Neural crest cell (in vitro differentiated cells): ENCODE results near the gene NBPF3. TPM values are rescaled to one million over a fixed set of nuclear protein-coding genes. Genes with fewer than 3 reads are reported as not detected.

Source experiments
- DNase-seq: peaks from one replicate; pipeline ENCODE4 v3.0.0; 2021; ENCODE audit warnings: low read depth, mixed read lengths, low spot score
- H3K27ac Mint-ChIP-seq: one replicate; pipeline ENCODE4 v1.8.0; 2021; ENCODE audit warnings: mild to moderate bottlenecking, mixed read lengths; ENCODE audit not compliant: unreplicated experiment
- H3K27me3 Mint-ChIP-seq: 2 replicates; pipeline ENCODE4 v1.8.0; 2021; ENCODE audit warnings: low read depth, mild to moderate bottlenecking, mixed read lengths
- H3K36me3 Mint-ChIP-seq: 2 replicates; pipeline ENCODE4 v1.8.0; 2021; ENCODE audit warnings: low read depth, mild to moderate bottlenecking, mixed read lengths
- H3K4me1 Mint-ChIP-seq: 2 replicates; pipeline ENCODE4 v1.8.0; 2021; ENCODE audit warnings: mixed read lengths
- H3K4me3 Mint-ChIP-seq: one replicate; pipeline ENCODE4 v1.8.0; 2021; ENCODE audit warnings: mild to moderate bottlenecking, mixed read lengths
- H3K9me3 Mint-ChIP-seq: 2 replicates; pipeline ENCODE4 v1.8.0; 2021; ENCODE audit warnings: mixed read lengths
- CTCF ChIP-seq: fragments of 200-600 bp; sonication (generic); conservative IDR thresholded peaks from 2 replicates; pipeline ENCODE4 v1.5.0; 2021; ENCODE audit warnings: antibody characterized with exemption, mild to moderate bottlenecking
- total RNA-seq: library from RNA; stranded (reverse); gene quantifications from 2 replicates; pipeline ENCODE4 v1.2.1, GENCODE V29; 2021

The NBPF3 gene
- total RNA-seq, 1 donor from 2014 or later: 19.2 TPM

DNA sequence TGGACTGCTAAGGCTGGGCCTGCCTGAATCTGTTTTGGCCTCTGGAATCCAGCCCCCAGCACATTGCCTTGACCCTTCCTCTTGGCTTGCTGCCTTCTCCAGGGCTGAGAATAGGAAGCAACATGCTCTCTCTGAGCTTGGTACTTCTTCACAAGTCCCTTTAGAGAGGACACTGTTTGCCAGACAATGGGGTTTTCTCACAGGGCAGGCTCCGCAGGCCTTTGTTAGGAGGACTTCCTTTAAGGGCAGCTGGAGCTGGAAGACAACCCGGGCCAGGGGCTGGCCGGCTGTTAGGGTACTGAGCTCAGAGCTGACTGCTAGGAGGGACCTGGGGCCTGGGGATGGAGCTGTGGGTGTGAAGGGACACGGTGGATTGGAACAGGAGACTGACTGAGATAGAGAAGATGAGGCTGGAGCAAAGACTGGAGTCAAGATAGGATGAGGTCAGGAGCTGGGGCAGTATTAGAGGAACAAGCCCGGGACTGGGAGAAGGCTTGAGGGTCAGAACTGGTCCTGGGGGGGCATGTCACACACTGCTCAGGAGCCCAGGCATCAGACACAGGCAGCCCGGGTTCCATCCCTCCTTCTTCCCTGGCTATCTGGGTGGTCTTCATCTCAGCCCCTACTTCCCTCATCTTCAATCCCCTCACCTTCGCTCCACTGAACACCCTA is 63.9 kb downstream of the NBPF3 start:
- Mint-ChIP-seq H3K27ac (peak overlapping the region; percentile 20), H3K27me3 (peaks cover 23% of the 10 kb centered on the region), H3K4me1 (peaks cover 9% of the 10 kb centered on the region), H3K9me3 (no peaks in the 10 kb centered on the region), H3K36me3 (no peaks in the 10 kb centered on the region), H3K4me3 (no peak overlapping the region)
- no peak for DNase-seq
- no peak for TF ChIP-seq CTCF

DNA sequence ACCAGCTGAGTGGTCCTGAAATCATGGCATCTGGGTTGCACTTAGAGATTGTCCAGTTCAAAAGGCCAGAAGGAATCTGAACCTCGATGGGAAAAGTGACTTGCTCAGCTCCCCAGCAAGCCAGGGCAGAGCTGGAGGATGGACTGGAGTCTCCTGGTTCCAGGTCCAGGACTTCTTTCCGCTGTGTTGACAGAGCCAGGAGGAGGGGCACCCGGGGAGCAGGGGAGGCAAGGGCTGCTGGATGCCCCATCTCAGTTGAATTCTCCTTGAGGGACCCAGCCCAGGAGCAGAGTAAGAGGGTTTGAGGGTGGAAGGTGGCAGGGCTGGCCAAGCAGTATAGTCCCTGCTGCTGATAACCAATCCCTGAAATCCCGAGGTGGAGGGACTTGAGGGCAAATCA is 66.9 kb downstream of the NBPF3 start:
- H3K36me3 Mint-ChIP-seq: no peaks in the 10 kb centered on the region
- peaks cover 47% of the 10 kb centered on the region for H3K27me3 Mint-ChIP-seq
- H3K27ac Mint-ChIP-seq: no peak overlapping the region
- no peaks in the 10 kb centered on the region for H3K9me3 Mint-ChIP-seq
- no peak for TF ChIP-seq CTCF
- peaks cover 21% of the 10 kb centered on the region for H3K4me1 Mint-ChIP-seq
- peak overlapping the region; percentile 37 for H3K4me3 Mint-ChIP-seq
- DNase-seq: no peak

GRCh38 chr1:21507511-21508270 is 67.8 kb downstream of the NBPF3 start:
- Mint-ChIP-seq H3K4me1 (peaks cover 21% of the 10 kb centered on the region), H3K9me3 (no peaks in the 10 kb centered on the region), H3K27ac (no peak overlapping the region), H3K27me3 (peaks cover 53% of the 10 kb centered on the region), H3K36me3 (no peaks in the 10 kb centered on the region), H3K4me3 (no peak overlapping the region)
- DNase-seq: no peak
- no peak for TF ChIP-seq CTCF

DNA sequence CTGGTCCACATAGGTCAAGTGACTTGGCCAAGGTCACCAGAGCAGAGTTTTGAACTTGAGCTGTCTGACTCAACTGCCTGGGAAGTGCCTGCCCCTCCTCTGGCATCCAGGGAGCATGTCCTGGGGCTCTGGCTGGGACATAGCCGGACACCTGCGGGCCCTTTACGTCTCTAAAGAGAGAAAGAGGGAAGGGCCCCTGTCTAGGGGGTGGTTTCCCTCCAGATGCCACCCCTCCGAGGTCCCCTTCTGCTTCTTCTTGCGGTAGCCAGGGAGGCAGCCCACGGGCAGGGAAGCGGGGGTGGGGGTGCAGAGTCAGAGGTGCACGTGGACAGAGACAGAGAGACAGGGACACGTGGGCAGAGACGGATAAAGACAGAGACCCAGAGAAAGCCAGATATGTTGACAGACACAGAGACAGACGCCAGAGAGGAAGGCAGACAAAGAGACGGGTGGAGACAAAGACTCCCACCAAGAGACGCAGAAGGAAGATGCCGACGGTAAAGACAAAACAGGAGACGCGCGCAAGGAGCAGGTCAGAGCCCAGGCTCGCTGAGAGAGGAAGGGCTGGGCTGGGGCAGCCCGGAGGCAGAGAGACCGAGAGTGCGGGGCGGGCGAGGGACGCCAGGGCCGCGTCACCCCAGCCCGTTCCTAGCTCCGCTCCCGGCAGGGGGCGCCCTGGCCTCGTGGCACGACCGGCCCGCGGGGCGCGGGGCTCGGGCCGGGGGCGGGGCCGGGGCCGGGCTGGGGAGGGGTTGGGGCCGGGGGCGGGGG is 68.8 kb downstream of the NBPF3 start:
- H3K9me3 Mint-ChIP-seq: no peaks in the 10 kb centered on the region
- TF ChIP-seq CTCF: peak; percentile 64

GRCh38 chr1:21509351-21510112 is 69.6 kb downstream of the NBPF3 start, which contains the start of gene ALPL:
TSS of gene ALPL (plus strand) at chr1:21509423. CDS start at chr1:21554082, 44,659 bp downstream.
- no peaks in the 10 kb centered on the region for H3K9me3 Mint-ChIP-seq
- peak within 1 kb of the TSS; percentile 75 for H3K4me3 Mint-ChIP-seq
- H3K36me3 Mint-ChIP-seq: no peaks in the 10 kb centered on the region
- peak within 1 kb of the TSS; percentile 48 for H3K27ac Mint-ChIP-seq
- no peak for TF ChIP-seq CTCF
- no peak for DNase-seq
- peaks cover 14% of the 10 kb centered on the region for H3K4me1 Mint-ChIP-seq
- peaks cover 55% of the 10 kb centered on the region for H3K27me3 Mint-ChIP-seq

More for the DNA sequence above, 68.8 kb downstream of the NBPF3 start:
- peak; percentile 86 for DNase-seq
- Mint-ChIP-seq H3K36me3 (no peaks in the 10 kb centered on the region), H3K4me3 (peak overlapping the region; percentile 58), H3K27ac (peak overlapping the region; percentile 48), H3K27me3 (peaks cover 54% of the 10 kb centered on the region), H3K4me1 (peaks cover 18% of the 10 kb centered on the region)
